NOMO-1 treated with dmso at 0.1 percent for 144 hours (cell line): ENCODE measurements around the gene VPREB1.
"Not testable (repeated sequence)": the region's sequence is repeated elsewhere in the genome, so short reads cannot be mapped to it uniquely, and the experiment has no call there.

Experiments used
- DNase-seq: peaks from one replicate; lab custom pipeline; 2025; ENCODE audit not compliant: unreplicated experiment; lab: John Stamatoyannopoulos, UW

The VPREB1 gene

DNA sequence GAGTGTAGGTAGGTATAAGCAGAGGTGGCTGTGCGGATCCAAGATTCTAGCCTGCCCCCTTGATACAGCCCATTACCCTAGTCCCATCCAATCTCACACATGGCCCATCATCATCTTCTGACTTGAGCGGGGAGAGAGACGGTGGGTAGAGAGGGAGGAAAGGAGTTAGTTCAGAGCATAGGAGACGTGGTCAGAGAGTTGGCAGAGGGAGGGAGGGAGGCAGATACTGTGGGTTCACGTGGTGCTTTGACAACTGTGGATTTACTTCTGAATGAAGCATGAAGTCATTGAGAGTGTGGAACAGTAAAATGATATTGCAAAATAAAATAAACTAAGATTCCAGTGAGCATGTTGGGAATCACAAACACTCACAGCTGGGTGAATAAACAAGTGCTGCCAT is 31.4 kb upstream of the VPREB1 start:
- no peak for DNase-seq

DNA sequence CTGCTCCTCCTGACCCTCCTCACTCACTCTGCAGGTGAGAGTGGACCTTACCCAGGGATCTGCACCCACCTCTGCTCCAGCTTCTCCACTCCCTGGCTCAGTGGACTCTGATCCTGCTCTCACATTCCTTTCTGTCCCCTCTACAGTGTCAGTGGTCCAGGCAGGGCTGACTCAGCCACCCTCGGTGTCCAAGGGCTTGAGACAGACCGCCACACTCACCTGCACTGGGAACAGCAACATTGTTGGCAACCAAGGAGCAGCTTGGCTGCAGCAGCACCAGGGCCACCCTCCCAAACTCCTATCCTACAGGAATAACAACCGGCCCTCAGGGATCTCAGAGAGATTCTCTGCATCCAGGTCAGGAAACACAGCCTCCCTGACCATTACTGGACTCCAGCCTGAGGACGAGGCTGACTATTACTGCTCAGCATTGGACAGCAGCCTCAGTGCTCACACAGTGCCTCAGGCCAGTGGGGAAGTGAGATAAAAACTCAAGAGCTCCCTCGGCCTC is 29.7 kb upstream of the VPREB1 start:
- no peak for DNase-seq

DNA sequence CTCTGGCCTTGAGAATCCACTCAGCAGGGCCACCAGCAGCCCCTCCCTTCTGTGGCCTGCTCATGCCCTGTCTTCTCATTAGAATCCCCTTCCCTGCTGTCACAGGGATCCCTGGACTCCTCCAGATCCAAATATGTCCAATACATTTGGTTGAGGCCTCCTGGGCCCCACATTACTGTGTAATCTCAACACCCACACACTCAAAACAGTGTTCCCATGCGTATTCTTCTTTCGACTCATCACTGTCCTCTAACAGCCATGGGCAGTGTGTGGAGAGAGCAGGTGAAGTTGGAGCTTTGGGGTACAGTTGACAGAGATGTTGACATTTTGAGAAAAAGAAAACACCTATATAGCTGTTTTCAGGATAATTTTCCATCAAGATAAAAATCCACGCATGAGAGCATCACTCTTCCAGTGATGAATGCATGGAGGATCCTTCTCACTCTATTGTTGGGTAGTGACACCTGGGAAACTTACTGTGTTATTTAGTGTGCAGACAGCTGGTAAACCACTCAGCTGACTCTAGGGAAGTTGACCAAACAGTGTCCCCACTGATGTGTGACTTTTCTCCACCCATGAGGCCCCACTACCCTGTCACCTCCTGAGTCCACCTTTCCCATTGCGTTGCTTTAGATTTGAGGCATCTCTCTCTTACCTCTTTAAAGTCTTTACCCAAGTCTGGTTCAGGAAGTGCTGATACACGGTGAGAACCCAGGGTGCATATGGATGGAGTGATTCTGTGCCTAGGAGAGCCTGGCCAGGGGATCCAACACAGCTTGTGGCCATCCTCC is 28.7 kb upstream of the VPREB1 start:
- DNase-seq, result no peak

DNA sequence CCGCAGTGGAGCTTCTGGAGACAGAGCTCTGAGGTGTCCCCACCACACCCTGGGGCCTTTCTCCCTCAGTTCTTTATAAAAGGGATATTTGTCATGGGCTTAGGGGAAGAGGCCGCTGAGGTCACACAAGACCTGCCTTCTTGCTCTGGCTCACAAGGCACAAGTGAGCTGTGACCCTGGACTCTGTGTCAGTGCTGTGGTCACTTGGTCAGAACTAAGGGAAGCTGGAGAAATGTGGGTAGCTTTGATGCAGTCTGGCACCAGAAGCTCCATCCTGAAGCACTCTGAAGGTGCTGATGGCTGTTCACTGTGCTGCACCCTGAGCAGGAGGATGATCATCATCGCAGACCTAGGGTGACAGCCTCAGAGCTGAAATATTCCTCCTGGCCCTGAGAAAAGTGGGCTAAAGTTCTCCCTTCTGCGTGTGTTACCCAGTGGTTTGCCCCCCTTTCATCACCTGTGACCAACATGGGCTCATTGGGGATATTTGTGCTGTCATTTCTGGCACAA is 28.1 kb upstream of the VPREB1 start:
- DNase-seq, result no peak

DNA sequence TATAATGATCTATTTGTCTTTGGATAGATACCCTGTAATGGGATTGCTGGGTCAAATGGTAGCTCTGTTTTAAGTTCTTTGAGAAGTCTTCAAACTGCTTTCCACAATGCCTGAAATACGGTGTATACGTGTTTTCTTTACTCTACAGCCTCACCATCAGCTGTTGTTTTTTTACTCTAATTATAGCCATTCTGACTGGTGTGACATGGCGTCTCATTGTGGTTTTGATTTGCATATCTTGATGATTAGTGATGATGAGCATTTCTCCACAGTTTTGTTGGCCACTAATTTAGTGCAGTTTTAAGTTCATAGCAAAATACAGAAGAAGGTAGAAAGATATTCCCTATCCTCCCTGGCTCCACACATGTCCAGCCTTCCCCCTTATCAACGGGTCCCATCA is 26.3 kb upstream of the VPREB1 start:
- no peak for DNase-seq

DNA sequence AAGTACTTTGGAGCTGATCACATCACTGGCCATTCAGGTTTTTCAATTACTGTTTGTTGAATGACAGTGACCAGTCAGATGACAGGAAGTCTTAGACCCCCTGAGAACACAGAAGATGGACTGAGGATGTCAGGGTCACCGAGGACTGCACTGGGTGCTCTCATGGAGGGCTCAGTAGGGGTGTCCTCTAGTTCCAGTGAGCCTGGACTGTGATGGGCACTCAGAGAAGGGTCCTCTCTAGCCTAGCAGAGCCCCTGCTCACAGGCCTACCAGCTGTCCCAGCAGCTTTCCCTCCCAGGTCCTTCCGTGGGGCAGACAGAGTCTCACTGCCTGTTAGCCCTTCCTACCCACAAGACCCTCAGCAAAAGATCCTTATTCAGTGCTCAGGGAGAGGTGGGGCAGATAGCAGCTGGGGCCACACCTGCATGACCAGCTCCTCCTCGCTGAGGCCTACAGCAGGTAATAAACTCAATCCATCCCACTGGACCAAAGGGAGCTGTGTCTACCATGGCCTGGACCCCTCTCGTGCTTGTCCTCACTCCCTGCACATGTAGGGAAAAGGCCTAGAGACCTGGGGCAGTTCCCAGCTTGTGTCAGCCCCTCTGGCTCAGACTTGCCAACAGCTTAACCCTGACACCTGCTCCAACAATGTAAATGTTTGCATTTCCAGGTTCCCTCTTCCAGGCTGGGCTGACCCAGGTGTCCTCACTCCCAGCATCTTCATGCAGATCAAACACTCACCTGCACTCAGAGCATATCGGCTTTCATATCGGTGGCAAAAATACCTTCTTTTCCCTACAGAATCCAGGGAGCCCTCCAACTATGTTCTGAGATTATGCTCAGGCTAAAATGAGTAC is 25.2 kb upstream of the VPREB1 start:
- no peak for DNase-seq

DNA sequence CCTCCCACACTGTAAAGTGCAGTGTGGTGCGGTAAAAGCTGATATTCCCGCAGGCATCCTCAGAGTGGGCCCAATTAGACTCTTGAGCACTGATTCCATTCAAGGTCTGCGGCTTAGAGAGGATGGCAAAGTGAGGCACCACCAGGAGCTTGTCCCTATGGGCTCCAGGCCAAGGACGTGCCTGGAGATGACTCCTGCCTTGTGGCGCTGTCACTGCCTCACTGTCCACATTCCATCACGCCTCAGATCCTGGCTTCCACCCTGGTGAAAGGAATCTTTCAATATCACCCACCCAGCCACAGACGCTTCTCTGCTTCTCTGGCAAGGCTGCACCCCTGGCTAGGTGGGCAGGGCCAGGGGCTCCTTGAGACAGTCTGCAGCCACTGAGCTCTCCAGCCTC is 23.5 kb upstream of the VPREB1 start:
- DNase-seq, result not testable (repeated sequence)

DNA sequence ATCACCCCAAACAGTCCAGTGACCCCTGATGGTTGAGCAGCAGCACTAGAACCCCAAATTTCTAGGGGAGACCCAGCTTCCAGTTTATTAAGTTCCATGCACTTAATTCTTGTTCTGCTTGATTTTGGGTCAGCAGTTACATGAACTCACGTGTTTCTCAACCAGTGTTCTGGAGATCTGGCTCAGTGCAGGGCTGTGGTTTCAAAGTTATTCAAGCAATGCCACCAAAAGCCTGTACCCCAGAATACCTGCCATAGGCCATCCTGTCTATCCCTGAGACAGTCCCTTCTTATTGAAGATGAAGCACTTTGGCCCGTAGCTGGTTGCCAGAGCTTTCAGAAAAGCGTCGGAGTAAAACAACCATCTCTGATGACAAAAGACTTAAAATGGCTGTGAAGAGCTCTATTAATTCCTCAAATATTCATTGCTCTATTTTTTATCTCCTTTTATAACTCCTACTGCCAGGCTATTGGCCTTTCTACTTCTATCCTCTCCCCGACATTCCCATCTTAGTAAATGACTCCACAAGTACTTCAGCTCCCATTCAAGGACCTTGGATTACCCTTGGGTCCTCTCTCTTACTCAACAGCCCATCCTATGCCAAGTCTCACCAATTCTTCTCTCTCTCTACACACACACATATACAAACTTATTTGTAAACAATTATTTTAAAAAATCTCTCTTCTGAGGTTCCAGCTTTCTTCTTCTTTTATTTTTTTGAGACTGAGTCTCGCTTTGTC is 18.0 kb upstream of the VPREB1 start:
- DNase-seq, result no peak

DNA sequence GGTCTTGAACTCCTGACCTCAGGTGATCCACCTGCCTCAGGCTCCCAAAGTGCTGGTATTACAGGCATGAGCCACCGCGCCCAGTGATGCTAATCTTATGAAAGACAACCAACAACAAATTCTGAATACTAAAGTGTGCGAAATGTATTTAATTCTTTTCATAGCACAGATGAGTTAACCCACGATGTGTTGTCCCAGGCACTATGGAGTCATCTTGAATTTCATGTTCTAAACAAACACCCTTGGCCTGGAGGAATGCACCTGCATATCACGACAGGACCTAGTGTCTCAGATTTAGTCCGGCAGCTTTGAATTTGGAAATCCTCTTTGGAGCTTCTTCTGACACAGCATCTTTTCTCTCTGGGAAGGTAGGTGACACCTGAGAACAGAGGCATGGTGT is 16.2 kb upstream of the VPREB1 start:
- no peak for DNase-seq

DNA sequence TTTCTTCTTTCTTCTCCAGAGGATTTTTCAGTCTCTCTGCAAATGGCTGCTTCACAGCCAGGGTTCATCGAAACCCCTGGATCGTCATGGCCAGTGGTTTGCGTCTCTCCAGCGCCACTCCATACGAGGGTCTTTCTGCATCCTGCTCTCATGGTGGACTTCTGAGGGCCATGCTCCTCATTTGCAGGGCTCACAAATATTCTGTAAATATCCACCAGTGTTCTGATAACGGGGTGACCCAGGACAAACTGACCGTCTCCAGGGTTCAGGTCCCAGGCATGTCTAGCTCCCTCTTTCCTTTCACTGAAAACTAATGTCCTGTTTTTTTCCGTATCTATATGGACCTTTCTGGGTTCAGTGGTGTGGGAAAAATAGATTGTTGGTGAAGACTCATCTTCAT is 15.7 kb upstream of the VPREB1 start:
- no peak for DNase-seq

DNA sequence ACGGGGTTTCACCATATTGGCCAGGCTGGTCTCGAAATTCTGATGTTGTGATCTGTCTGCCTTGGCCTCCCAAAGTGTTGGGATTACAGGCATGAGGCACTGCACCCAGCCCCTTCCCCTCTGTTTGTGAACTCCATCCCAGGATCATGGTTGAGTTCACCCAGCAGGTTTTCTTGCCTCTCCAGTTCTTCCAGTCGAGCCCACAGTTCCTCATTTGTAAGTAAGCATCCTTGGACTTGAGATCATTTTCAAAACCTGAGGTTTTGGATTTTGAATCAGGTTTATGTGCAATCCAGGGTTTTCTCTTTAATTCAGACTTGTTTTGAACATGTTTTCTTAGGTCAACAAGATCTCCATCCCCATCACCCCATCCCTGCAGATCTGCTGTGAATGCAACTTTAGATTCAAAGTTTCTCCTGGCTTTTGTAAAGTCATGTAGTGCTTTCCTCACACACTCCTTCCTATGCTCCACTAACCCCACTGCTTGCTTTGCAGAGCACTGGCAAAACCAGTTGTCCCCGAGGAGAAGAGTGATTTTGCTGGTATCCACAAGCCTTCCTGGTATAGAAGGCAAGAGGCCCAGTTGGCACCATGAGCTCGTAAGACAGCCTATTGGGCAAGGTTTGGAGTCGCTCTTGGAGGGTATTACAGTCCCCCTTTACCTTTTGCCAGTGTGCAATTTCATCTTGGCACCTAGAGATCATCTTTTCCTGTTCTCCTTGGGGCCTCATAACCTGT is 14.7 kb upstream of the VPREB1 start:
- DNase-seq, result no peak

DNA sequence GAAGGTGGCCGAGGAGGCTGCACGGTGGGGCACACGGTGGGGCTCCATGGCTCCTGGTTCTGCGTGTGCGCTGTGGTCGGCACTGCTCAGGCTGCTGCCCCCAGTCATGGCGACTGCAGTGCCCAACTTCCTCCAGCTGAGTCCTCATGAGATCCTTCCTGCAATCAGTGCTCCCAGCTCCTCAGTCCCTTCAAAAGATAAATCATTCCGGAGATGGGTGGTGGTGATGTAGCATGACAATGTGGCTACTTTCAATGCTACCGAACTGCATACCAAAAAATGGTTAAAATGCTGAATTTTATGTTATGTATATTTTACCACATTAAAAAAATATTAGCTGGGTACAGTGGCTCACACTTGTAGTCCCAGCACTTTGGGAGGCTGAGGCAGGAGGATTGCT is 14.1 kb upstream of the VPREB1 start:
- no peak for DNase-seq

DNA sequence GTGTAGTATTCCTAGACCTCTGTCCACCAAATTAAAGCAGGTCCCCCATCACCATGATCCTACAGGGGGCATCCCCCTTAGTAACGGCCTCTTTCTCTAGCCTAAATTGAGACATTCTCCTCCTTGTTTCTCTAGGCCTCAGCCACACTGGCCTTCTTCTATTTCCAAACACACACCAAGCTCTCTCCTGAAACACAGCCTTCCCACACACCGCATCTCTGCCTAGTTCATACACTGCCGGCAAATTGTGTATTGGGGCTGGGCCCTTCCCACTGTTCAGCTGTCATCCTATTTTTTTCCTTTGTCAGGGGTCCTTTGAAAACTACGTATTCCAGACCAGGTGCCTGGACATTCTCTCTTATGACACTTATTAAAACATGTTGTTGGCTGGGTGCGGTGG is 11.5 kb upstream of the VPREB1 start:
- DNase-seq, result no peak

DNA sequence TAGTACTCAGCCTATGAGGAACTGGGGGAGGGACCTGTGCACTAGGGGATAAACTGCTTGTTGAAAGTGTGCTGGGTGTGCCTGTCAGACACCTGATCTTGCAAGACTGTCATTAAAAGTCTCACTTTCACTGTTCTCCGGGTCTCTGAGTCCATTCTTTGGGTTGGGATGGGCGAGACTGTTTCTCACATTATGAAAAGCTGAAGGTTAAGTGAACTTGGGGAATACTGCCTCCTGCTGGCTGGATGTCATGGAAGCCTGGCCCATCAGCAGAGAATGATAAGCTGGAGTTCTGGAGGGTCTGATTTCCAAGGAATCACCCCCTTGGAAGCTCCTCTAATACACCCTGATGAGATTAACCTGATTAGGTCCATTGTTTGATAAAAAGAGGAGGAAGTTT is 9.0 kb upstream of the VPREB1 start:
- no peak for DNase-seq

DNA sequence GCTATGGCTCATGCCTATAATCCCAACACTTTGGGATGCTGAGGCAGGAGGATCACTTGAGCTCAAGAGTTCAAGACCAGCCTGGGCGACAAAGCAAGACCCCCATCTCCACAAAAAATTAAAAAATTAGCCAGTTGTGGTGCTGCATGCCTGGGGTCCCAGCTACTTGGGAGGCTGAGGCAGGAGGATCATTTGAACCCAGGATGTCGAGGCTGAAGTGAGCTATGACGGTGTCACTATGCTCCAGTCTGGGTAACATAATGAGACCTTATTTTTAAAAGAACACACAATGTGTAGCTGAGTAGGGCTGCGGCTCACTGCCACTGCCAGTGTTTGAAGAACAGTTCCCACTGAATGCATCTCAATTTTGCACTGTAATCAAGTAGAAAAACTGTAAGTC is 7.1 kb upstream of the VPREB1 start:
- DNase-seq, result no peak

DNA sequence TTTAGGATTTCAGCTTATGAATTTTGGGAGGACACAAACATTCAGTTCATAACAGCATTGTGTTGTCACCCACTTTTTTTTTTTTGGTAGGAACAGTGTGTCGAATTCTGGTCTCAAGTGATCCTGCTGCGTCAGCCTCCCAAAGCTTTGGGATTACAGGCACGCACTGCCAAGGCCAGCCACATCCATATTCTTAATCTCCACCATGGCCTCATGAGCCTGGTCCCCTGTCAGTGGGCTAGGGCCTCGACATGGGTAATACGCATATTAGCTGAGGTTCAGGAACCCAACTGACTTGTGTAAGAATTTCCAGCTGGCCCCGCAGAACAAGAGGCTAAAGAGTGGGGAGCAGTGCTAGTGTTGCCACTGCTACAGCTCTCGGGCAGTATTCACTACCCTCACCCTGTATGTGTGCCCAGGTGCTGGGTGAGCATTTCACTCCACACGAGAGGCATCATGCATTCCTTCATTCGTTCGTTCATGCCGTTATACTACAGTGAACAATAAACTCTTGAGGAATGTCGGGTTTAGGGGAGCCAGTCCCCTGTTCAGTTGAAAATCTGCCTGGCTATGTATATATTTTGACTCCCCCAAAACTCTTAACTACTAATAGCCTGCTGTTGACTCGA is 5.2 kb upstream of the VPREB1 start:
- no peak for DNase-seq

DNA sequence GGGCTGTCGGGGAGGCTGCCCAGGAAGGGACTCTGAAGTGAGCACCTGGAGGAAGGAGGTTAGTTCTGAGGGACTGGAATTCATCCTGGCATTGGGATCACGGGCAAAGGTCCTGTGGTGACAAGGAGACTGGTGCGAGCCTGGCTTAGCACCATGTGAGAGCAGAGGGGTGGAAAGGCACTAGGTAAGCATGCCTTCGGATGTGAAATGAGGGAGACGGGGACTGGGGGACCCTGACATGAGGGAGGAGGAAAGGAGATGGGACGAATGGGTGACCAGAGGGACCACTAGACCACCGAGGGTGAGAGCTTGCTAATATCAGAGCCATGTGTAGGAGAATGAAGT is 3.1 kb upstream of the VPREB1 start:
- DNase-seq, result no peak

DNA sequence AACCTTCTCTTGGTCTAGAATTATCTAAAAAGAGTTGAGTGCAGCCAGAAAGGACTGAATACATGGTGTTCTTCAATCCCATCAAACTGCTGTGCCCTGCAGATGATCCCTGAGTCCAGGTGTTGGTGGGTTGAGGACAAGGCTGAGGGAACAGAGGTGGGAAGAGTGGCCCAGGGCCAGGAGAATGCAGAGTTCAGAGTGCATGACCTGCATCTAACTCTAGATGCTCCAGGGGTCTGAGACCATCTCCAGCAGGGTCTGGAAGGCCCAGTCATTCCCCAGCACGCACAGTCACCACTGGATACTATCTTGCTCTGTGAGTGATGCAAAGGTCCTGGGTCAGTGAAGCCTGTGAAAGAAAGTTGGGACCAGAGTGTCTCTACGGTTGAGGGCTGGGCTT is 2.1 kb upstream of the VPREB1 start:
- no peak for DNase-seq

DNA sequence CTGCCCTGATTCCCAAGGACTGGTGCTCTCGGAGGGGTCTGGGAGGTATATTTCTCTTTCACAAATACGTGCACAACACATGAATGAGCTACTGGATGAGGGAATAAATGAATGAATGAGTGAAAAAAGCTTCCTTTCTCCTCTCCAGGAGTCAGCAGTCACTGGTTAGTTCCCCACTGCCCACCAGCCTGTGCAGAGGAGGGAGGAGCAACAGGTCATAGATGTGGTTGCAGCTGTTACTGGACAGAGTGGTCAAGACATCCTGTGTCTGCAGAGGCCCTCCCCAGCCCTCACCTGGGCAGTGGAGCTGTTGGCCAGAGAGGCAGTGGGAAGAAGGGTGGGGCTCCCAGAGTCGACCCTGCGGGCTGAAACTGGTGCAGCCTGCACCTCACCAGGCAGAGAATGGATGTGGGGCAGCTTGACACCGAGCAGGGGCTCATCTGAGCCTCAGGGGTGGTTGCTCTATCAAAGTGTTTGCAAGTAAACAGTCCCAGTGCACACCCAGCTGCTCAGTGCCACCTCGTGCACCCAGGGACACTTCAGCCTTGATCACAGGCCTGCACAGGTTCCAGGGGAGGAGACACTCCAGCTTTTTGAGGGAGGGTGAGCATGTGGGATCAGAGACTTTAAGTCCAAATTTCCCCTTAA is 1.4 kb upstream of the VPREB1 start:
- DNase-seq, result no peak
